ENCODE results near the gene BID.

Gene BID

GRCh38 chr22:17739196-17739975 lies 34.9 kb downstream of the BID start:
- no peak for DNase-seq (ENCODE audit: low read depth in 2 of 3, low spot score in 2 of 3)

GRCh38 chr22:17738386-17739128 lies 35.7 kb downstream of the BID start:
- DNase-seq (ENCODE audit: low read depth in 2 of 3, low spot score in 2 of 3): no peak

GRCh38 chr22:17734187-17734586 lies 40.1 kb downstream of the BID start:
- no peak for DNase-seq (ENCODE audit: low read depth in 2 of 3, low spot score in 2 of 3)

GRCh38 chr22:17733466-17733865 lies 40.8 kb downstream of the BID start:
- no peak for DNase-seq (ENCODE audit: low read depth in 2 of 3, low spot score in 2 of 3)

- no peak for DNase-seq (ENCODE audit: low read depth in 2 of 3, low spot score in 2 of 3)
These were observed 41.9 kb downstream of the BID start for GRCh38 chr22:17732251-17732854.

GRCh38 chr22:17729561-17729960 lies 44.7 kb downstream of the BID start:
- DNase-seq (ENCODE audit: low read depth in 2 of 3, low spot score in 2 of 3): no peak

GRCh38 chr22:17728786-17729185 lies 45.5 kb downstream of the BID start:
- DNase-seq (ENCODE audit: low read depth in 2 of 3, low spot score in 2 of 3): no peak

- no peak for DNase-seq (ENCODE audit: low read depth in 2 of 3, low spot score in 2 of 3)
These were observed 47.1 kb downstream of the BID start for GRCh38 chr22:17726928-17727897.

GRCh38 chr22:17726006-17726927 lies 48.0 kb downstream of the BID start:
- DNase-seq (ENCODE audit: low read depth in 2 of 3, low spot score in 2 of 3): no peak

GRCh38 chr22:17725500-17725796 lies 48.8 kb downstream of the BID start:
- DNase-seq (ENCODE audit: low read depth in 2 of 3, low spot score in 2 of 3): no peak

GRCh38 chr22:17724678-17725499 lies 49.4 kb downstream of the BID start:
- no peak for DNase-seq (ENCODE audit: low read depth in 2 of 3, low spot score in 2 of 3)

- DNase-seq (ENCODE audit: low read depth in 2 of 3, low spot score in 2 of 3): no peak
These were observed 50.0 kb downstream of the BID start for GRCh38 chr22:17724241-17724640.

GRCh38 chr22:17719911-17720310 lies 54.4 kb downstream of the BID start:
- DNase-seq (ENCODE audit: low read depth in 2 of 3, low spot score in 2 of 3): no peak

- no peak for DNase-seq (ENCODE audit: low read depth in 2 of 3, low spot score in 2 of 3)
These were observed 56.6 kb downstream of the BID start for GRCh38 chr22:17717708-17718107.

- no peak for DNase-seq (ENCODE audit: low read depth in 2 of 3, low spot score in 2 of 3)
These were observed 57.7 kb downstream of the BID start for GRCh38 chr22:17716529-17716928.

- no peak for DNase-seq (ENCODE audit: low read depth in 2 of 3, low spot score in 2 of 3)
These were observed 61.8 kb downstream of the BID start for GRCh38 chr22:17712441-17712840.

GRCh38 chr22:17710023-17710422 lies 64.2 kb downstream of the BID start:
- no peak for DNase-seq (ENCODE audit: low read depth in 2 of 3, low spot score in 2 of 3)

GRCh38 chr22:17707526-17707925 lies 66.7 kb downstream of the BID start:
- no peak for DNase-seq (ENCODE audit: low read depth in 2 of 3, low spot score in 2 of 3)

GRCh38 chr22:17706947-17707346 lies 67.3 kb downstream of the BID start:
- no peak for DNase-seq (ENCODE audit: low read depth in 2 of 3, low spot score in 2 of 3)

All from activated CD8-positive, alpha-beta memory T cell treated with anti-CD3 and anti-CD28 coated beads for 48 hours (primary cell).